Lower lobe of right lung (tissue), 2 donors: ENCODE measurements around the gene HBA1. TPM values are rescaled to one million over a fixed set of nuclear protein-coding genes. Genes with fewer than 3 reads are reported as not detected.
"Not testable (repeated sequence)": the region's sequence is repeated elsewhere in the genome, so short reads cannot be mapped to it uniquely, and the experiment has no call there.

ENCODE experiments used
- ATAC-seq, 2 donors: fragments of 200-7000 bp; cut with Tn5 transposase; one replicate each; pipeline ENCODE4 v1.9.1; 2020 to 2022; ENCODE audit warnings: mild to moderate bottlenecking in 2 of 2, moderate library complexity in 2 of 2
- DNase-seq: peaks from one replicate; pipeline ENCODE4 v3.0.0-alpha.2; 2020
- H3K27ac ChIP-seq: fragments of 200-600 bp; one replicate; pipeline ENCODE4 v1.8.0; 2022
- H3K27me3 ChIP-seq: fragments of 200-600 bp; one replicate; pipeline ENCODE4 v1.8.0; 2022; ENCODE audit warnings: low read depth
- H3K36me3 ChIP-seq: fragments of 200-600 bp; one replicate; pipeline ENCODE4 v1.8.0; 2022; ENCODE audit warnings: mild to moderate bottlenecking
- H3K4me1 ChIP-seq: fragments of 200-600 bp; one replicate; pipeline ENCODE4 v1.8.0; 2022
- H3K4me3 ChIP-seq: fragments of 200-600 bp; one replicate; pipeline ENCODE4 v1.8.0; 2022; ENCODE audit warnings: mild to moderate bottlenecking
- H3K9me3 ChIP-seq: fragments of 200-600 bp; one replicate; pipeline ENCODE4 v1.8.0; 2022
- intact Hi-C: fragments of 100-400 bp; cut with DNase I; formaldehyde crosslinking; loops from one replicate; pipeline ENCODE4 v1.11.0; 2022
- total RNA-seq: library from RNA; stranded (reverse); fragmentation: NEBNext Ultra II Directional; extraction: Animal tissue kit (Norgen Biotek cat#: 25700); gene quantifications from one replicate; pipeline ENCODE4 v1.2.1, GENCODE V29; 2021
- TF ChIP-seq, protein P1 (sequence below): fragments of 200-600 bp; IDR thresholded peaks from one replicate; pipeline ENCODE4 v1.8.0; 2022; ENCODE audit warnings: antibody characterized with exemption, mild to moderate bottlenecking
- donor health status: DM: no; HTN: yes; CAD: no; lungs with severe emphysema.

The HBA1 gene
- total RNA-seq, 1 donor from 2014 or later, result 217 TPM

DNA sequence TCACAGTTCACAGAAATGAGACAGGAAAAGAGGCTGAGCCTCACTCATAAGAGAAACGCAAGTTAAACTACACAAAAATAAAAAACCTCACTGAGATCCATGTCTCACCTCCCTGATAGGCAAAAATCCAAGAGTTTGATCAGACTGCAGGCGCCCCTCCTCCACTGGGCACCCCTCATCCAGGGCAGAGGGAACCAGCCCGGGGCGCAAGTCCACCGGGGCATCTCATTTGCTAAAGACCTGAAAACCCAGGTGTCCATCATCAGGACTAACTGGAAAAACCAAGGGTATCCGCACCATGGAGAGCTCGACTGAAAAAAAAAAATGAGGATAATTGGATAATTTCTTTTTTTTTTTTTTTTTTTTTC, 21.5 kb upstream of the HBA1 start:
- Histone ChIP-seq H3K27ac (no peak overlapping the region), H3K9me3 (no peaks in the 10 kb centered on the region), H3K27me3 (peaks cover 16% of the 10 kb centered on the region), H3K4me1 (peaks cover 9% of the 10 kb centered on the region), H3K4me3 (peak overlapping the region; percentile 59), H3K36me3 (no peaks in the 10 kb centered on the region)
- no peak for DNase-seq
- ATAC-seq, result no peak
- intact Hi-C loops, result no loop called here
- TF ChIP-seq, protein P1, sequence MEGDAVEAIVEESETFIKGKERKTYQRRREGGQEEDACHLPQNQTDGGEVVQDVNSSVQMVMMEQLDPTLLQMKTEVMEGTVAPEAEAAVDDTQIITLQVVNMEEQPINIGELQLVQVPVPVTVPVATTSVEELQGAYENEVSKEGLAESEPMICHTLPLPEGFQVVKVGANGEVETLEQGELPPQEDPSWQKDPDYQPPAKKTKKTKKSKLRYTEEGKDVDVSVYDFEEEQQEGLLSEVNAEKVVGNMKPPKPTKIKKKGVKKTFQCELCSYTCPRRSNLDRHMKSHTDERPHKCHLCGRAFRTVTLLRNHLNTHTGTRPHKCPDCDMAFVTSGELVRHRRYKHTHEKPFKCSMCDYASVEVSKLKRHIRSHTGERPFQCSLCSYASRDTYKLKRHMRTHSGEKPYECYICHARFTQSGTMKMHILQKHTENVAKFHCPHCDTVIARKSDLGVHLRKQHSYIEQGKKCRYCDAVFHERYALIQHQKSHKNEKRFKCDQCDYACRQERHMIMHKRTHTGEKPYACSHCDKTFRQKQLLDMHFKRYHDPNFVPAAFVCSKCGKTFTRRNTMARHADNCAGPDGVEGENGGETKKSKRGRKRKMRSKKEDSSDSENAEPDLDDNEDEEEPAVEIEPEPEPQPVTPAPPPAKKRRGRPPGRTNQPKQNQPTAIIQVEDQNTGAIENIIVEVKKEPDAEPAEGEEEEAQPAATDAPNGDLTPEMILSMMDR, result no peak

DNA sequence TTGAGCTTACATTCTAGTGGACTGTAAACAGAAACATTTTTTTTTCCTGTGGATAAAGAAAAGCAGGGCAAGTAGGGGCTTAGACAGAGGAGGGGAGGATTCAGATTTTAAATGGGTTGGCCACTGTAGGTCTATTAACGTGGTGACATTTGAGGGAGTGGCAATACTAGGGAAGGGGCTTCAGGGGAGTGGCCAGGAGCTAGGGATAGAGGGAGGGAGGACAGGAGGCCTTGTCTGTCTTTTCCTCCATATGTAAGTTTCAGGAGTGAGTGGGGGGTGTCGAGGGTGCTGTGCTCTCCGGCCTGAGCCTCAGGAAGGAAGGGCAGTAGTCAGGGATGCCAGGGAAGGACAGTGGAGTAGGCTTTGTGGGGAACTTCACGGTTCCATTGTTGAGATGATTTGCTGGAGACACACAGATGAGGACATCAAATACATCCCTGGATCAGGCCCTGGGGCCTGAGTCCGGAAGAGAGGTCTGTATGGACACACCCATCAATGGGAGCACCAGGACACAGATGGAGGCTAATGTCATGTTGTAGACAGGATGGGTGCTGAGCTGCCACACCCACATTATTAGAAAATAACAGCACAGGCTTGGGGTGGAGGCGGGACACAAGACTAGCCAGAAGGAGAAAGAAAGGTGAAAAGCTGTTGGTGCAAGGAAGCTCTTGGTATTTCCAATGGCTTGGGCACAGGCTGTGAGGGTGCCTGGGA, 17.2 kb upstream of the HBA1 start:
- Histone ChIP-seq H3K4me3 (no peak overlapping the region), H3K27ac (no peak overlapping the region), H3K36me3 (no peaks in the 10 kb centered on the region), H3K4me1 (peaks cover 8% of the 10 kb centered on the region), H3K27me3 (peaks cover 28% of the 10 kb centered on the region), H3K9me3 (no peaks in the 10 kb centered on the region)
- no peak for DNase-seq
- intact Hi-C loops, result no loop called here
- TF ChIP-seq, protein P1, result no peak
- no peak for ATAC-seq

DNA sequence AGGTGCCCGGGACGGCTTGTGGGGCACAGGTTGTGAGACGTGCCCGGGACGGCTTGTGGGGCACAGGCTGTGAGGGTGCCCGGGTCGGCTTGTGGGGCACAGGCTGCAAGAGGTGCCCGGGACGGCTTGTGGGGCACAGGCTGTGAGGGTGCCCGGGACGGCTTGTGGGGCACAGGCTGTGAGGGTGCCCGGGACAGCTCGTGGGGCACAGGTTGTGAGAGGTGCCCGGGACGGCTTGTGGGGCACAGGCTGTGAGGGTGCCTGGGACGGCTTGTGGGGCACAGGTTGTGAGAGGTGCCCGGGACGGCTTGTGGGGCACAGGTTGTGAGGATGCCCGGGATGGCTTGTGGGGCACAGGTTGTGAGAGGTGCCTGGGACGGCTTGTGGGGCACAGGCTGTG, 16.2 kb upstream of the HBA1 start:
- DNase-seq, ATAC-seq, H3K4me1 ChIP-seq, H3K4me3 ChIP-seq, H3K9me3 ChIP-seq, H3K27ac ChIP-seq, intact Hi-C loops, H3K36me3 ChIP-seq: not testable (repeated sequence)
- peaks cover 22% of the 10 kb centered on the region for H3K27me3 ChIP-seq

DNA sequence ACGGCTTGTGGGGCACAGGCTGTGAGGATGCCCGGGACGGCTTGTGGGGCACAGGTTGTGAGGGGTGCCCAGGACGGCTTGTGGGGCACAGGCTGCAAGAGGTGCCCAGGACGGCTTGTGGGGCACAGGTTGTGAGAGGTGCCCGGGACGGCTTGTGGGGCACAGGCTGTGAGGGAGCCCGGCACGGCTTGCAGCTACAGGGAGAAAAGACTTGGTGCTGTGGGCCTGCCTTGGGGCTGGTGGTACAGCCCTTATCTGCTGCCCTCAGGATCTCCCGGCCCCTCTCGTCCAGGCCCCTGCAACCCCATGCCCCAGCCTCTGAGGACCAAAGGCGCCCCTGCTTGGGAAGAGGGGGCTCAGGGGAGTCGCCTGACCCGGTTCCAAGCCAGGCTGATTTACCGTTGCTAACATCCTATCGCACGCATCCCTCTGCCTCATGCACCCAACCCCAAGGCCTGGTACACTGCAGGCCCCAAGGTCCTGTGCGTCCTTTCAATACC, 15.7 kb upstream of the HBA1 start:
- no peaks in the 10 kb centered on the region for H3K36me3 ChIP-seq
- H3K27me3 ChIP-seq, result peaks cover 22% of the 10 kb centered on the region
- no peaks in the 10 kb centered on the region for H3K9me3 ChIP-seq
- H3K4me3 ChIP-seq, result no peak overlapping the region
- no peak for ATAC-seq
- DNase-seq, result no peak
- TF ChIP-seq, protein P1, result no peak
- intact Hi-C loops, result no loop called here
- no peak overlapping the region for H3K27ac ChIP-seq
- peaks cover 8% of the 10 kb centered on the region for H3K4me1 ChIP-seq

DNA sequence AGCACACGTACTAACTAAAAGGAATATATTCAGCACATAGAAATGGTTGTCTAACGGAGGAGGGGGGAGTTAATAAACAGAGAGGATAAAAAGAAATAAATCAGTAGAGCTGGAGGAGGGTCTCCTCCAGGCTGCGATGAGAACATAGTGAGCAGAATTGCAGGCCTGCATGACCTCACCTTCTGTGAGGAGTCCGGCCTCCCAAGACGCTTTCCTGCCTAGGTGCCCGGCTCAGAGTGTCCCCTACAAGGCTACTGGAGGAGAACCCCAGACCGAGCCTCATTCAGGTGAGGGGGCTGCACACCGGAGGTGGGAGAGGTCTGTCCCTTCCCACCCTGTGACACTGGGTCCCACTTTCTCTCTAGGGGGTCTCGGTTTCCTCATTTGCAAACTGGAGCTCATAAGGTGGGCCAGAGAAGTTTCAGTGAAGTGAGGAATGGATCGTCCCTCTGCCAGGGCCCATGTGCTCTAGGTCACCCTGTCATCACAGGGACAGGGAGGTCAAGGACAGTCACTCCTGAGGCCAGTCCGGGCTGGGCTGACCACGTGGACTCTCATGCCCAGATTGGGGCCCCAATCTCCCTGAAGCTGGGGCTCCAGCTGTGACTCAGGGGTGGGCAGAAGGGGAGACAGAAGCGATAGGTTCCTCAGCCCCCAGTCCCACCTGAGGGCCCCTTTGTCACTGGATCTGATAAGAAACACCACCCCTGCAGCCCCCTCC, 14.0 kb upstream of the HBA1 start:
- no peak for ATAC-seq
- Histone ChIP-seq H3K27ac (no peak overlapping the region), H3K36me3 (no peaks in the 10 kb centered on the region), H3K4me1 (peaks cover 19% of the 10 kb centered on the region), H3K9me3 (no peaks in the 10 kb centered on the region), H3K27me3 (peaks cover 37% of the 10 kb centered on the region), H3K4me3 (no peak overlapping the region)
- TF ChIP-seq, protein P1, result no peak
- no peak for DNase-seq
- intact Hi-C loops, result no loop called here

DNA sequence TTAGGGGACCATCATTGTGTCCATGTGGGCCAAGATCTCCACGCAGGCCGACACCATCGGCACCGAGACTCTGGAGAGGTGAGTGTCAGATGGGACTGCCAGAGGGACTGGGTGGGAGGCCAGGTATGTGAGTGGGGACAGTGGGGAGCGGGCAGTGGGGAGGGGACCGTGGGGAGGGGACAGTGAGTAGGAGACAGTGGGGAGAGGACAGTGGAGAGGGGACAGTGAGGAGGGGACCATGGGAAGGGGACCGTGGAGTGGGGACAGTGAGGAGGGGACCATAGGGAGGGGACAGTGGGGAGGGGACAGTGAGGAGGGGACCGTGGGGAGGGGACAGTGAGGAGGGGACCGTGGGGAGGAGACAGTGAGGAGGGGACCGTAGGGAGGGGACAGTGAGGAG, 13.3 kb upstream of the HBA1 start:
- H3K27ac ChIP-seq, H3K9me3 ChIP-seq, intact Hi-C loops, H3K36me3 ChIP-seq, ATAC-seq, DNase-seq, H3K4me3 ChIP-seq: not testable (repeated sequence)
- Histone ChIP-seq H3K27me3 (peaks cover 44% of the 10 kb centered on the region), H3K4me1 (peaks cover 19% of the 10 kb centered on the region)

DNA sequence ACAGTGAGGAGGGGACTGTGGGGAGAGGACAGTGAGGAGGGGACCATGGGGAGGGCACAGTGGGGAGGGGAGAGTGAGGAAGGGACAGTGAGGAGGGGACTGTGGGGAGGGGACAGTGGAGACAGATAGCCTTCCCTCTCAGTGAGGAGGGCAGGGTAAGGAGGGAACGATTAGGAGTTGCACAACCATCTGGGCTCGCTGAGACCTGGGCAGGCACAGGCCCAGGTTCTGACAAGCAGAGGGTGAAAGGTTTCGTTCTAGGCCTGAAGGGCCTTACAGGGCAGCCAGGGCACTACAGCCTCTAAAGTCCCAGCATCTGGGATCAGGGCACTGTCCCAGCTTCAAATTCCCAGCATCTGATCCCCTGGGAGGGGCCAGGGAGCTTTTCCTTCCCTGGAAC, 12.8 kb upstream of the HBA1 start:
- peak; percentile 37 to 48 for ATAC-seq
- H3K9me3 ChIP-seq, H3K36me3 ChIP-seq, H3K27ac ChIP-seq, intact Hi-C loops, DNase-seq, H3K4me3 ChIP-seq: not testable (repeated sequence)
- Histone ChIP-seq H3K4me1 (peaks cover 19% of the 10 kb centered on the region), H3K27me3 (peaks cover 50% of the 10 kb centered on the region)

DNA sequence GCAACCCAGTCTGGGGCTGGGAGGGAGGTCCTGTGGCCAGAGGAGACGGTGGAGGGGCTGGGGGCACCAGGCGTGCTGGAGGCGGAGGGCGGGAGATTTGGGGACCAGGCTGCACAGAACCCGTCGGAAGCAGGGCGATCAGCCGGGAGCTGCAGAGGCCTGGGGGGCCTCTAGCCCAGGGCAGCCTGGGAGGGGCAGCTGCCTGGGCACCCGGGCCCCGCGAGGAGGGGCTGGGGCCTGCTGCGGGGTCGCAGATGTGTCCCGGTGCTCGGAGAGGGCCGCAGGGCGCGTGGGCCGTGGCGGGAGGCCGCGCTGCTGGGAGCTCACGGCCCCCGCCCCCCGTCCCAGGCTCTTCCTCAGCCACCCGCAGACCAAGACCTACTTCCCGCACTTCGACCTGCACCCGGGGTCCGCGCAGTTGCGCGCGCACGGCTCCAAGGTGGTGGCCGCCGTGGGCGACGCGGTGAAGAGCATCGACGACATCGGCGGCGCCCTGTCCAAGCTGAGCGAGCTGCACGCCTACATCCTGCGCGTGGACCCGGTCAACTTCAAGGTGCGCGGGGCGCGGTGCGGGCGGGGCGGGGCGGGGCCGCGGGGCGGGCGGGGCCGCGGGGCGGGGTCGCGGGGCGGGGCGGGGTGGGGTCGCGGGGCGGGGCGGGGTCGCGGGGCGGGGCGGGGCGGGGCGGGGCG, 12.2 kb upstream of the HBA1 start:
- Histone ChIP-seq H3K4me1 (peaks cover 19% of the 10 kb centered on the region), H3K27me3 (peaks cover 55% of the 10 kb centered on the region)
- H3K4me3 ChIP-seq, DNase-seq, H3K27ac ChIP-seq, H3K36me3 ChIP-seq, intact Hi-C loops, H3K9me3 ChIP-seq: not testable (repeated sequence)
- peak; percentile 27 to 42 for ATAC-seq
